GM13977 (cell line): ENCODE measurements around the gene LRCH1.

Experiments
- DNase-seq: peaks from one replicate; pipeline ENCODE4 v3.0.0; 2012; ENCODE audit warnings: low spot score
- in situ Hi-C: fragments of 300-500 bp; cut with MboI; formaldehyde crosslinking; loops from one replicate; pipeline ENCODE4 v1.12.0; 2022; ENCODE audit warnings: low sequenced_read_pairs, low pct_unique_long_range_greater_than_20kb, mixed read lengths, inconsistent platforms; ENCODE audit not compliant: unreplicated experiment
- TF ChIP-seq, protein P1 (sequence below): IDR thresholded peaks from 2 replicates; pipeline ENCODE4 v1.5.1; 2012; ENCODE audit warnings: mild to moderate bottlenecking, control low read depth; ENCODE audit not compliant: insufficient read depth; ENCODE audit errors: extremely low read depth, missing control alignments

Gene LRCH1

DNA sequence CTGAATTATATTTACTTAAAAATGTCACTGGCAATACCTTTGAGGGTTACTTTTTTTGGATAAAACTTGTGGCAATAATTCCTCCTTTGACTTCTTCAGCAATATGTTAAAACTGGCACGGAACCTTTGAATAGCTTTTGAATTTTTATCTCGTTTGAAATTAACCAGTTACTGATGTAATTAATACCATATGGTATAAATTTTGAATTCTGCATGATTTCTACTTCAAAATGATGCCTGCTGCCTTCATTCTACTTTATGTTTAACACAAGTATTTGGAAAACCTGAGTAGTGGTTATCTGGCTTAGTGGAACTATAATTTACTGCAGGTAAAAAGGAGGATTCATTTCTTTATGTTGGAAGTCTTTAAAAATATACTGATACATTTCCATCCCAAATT lies 85.3 kb downstream of the LRCH1 start:
- DNase-seq = no peak
- TF ChIP-seq, protein P1, sequence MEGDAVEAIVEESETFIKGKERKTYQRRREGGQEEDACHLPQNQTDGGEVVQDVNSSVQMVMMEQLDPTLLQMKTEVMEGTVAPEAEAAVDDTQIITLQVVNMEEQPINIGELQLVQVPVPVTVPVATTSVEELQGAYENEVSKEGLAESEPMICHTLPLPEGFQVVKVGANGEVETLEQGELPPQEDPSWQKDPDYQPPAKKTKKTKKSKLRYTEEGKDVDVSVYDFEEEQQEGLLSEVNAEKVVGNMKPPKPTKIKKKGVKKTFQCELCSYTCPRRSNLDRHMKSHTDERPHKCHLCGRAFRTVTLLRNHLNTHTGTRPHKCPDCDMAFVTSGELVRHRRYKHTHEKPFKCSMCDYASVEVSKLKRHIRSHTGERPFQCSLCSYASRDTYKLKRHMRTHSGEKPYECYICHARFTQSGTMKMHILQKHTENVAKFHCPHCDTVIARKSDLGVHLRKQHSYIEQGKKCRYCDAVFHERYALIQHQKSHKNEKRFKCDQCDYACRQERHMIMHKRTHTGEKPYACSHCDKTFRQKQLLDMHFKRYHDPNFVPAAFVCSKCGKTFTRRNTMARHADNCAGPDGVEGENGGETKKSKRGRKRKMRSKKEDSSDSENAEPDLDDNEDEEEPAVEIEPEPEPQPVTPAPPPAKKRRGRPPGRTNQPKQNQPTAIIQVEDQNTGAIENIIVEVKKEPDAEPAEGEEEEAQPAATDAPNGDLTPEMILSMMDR = no peak
- in situ Hi-C loops = no loop called here

DNA sequence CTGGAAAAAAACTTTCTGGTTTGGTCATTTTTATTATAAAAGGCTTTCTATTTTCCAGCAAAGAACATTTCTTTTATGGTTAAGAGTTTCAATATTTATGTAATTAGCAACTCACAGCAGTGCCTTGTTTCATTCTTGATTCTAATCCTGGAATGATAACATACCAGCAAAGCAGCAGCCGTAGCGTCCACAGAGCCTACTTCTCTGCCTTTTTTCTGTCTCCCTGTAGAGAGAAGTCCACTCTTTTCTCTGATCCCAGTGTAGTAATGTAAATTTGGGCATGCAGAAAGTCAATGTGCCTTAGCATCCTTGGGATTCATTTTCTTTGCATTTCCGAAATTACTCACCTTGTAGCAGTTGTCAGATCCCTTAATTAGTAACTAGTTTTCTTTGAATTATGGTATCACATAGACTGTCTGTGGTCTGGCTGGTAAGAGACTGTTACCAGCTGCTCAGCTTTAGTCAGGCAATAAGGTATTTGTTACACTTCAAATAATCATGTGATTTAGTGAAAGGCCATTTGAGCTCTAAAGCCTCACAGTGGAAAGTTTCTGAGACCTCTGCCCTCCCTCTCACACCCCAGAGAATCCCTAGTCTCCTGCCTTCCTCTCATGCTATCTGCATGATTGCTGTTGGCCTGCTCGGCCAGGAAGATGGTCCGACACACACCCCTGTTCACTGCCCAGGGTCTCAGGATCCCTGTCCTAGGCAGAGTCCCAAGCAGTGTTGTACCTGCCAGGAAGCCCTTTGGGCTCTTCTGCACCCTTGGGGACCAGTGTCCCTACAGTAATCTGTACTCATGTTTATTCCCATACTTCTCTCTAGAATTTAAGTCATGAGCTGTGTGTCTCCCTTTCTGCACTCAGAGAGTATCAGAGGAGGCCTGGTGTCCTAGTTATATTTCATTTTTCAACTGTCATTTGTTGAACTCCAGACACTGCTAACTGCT lies 86.3 kb downstream of the LRCH1 start:
- DNase-seq = peak; percentile 37
- TF ChIP-seq, protein P1 = no peak
- in situ Hi-C loops = no loop called here

DNA sequence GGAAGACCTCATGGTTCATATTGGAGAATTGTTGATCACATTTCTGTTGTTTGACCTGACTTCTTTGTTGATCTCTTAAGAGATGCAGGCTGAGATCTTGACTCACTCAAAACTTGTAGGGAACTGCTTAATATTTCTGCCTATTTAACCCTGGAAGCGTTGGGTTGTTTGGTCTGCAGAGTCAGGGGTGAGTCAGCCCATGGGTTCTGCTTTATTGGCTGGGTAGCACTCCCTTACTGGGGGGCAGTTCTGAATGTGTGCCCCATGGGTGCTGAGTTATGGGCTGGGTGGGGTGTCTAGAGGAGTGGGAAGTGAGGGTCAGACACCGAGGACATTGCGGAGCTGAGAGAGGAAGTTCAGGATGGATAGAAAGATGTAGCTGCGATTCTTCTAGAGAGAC lies 87.9 kb downstream of the LRCH1 start:
- no peak for DNase-seq
- in situ Hi-C loops = no loop called here
- TF ChIP-seq, protein P1 = no peak

DNA sequence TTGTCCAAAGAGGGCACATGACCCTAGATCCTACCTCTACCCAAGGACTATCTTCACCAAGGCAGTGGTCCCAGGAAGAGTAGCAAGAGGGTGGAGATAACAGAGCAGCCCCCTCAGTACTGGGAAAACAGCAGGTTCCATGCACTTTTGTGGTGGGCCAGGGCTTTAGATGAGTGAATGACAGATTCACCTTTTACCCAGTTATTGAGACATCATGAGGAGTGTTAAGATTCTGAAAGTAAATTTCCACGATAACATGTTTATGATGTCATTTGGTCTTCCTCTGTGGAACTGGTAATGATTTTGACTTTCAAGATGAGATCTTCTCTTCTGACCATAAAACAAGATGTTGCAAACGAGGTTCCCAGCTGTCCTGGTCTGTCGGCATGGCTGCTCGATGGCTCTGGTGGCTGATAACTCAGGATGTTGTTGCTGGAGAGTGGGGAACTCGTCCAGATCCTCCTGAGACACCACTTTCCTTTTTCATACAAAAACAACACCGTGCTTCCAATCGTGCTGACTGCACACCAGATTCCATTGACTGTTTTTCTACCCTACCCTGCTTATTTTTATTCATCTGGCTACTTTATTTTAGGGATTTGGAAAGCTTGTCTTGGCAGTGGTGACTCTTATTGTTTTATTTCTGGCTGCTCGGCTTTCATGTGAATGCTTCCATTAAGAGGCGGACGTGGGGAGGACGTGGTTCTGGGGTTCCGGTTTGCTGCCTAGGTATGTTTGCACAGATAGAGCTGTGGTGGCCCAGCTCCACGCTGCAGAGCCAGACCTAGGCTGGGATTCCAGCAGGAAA lies 88.5 kb downstream of the LRCH1 start:
- in situ Hi-C loops = no loop called here
- TF ChIP-seq, protein P1 = no peak
- no peak for DNase-seq

DNA sequence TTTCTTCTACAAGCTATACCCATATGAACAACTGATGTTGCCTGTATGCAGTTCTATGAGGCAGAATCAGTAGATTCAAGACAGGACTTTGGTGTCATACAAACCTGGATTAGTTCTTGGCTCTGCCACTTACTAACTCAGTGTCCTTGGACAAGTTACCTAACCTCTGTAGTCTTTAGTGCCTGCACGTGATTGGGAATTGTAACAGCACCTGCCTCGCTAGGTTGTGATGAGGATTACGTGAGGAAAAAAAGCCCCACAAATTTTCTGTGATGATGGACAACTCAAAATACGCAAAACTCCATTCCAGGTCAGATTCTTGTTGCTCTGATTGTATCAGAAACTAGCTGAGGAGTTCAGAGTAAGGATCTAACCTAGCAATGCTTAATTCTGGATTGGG lies 89.3 kb downstream of the LRCH1 start:
- TF ChIP-seq, protein P1 = no peak
- in situ Hi-C loops = no loop called here
- DNase-seq = no peak

DNA sequence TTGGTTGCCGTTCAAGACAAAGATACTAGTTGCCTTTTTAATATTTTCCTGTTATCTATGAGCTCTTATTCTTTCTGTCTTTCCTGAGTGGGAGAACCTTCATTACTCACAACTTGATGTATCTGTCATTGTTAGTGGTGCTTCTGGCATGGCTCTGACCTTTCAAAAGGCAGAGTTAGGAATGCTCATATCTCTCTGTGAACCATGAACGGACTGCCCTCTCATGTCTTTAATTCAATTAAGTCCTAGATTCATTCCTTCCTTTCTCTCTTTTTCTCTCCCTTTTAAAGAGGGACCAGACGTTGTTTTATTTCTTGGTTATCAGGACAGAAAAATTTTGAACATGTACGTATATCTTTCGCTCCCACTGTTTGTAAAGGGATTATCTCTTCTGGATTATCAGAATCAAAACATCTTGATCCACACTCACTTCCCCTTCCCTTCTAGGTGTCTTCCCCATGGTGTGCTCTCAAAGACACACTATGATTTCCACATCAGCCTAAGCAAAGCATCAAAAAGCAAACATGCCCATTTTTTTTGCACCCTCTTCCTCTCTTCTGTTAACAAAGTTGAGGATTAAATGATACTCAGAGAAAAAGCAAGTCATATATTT lies 90.3 kb downstream of the LRCH1 start:
- DNase-seq = no peak
- TF ChIP-seq, protein P1 = no peak

More for the DNA sequence above, 90.3 kb downstream of the LRCH1 start:
- in situ Hi-C loops = no loop called here
